Thymus (tissue), 11 donors: ENCODE data around the gene POLD4. TPM values are rescaled to one million over a fixed set of nuclear protein-coding genes. Genes with fewer than 3 reads are reported as not detected.

ENCODE experiments used
- DNase-seq, 9 donors: peaks; one replicate each; pipeline ENCODE4 v3.0.0-alpha.2; 2013; ENCODE audit warnings: low spot score in 9 of 9, low read depth in 6 of 9, missing footprints in 1 of 9
- H3K27ac ChIP-seq, 2 donors: one replicate each; pipeline ENCODE4 v1.5.1; 2013; ENCODE audit warnings: control low read depth in 1 of 2, low read depth in 1 of 2, low read length in 1 of 2, mild to moderate bottlenecking in 1 of 2, moderate library complexity in 1 of 2
- H3K27me3 ChIP-seq, 2 donors: one replicate each; pipeline ENCODE4 v1.5.1; 2013; ENCODE audit warnings: low read length in 1 of 2; ENCODE audit not compliant: control insufficient read depth in 2 of 2, insufficient read depth in 1 of 2
- H3K36me3 ChIP-seq, 2 donors: one replicate each; pipeline ENCODE4 v1.5.1; 2013; ENCODE audit warnings: low read length in 1 of 2, mild to moderate bottlenecking in 1 of 2, moderate library complexity in 1 of 2; ENCODE audit not compliant: control insufficient read depth in 2 of 2, insufficient read depth in 2 of 2
- H3K4me1 ChIP-seq, 2 donors: one replicate each; pipeline ENCODE4 v1.5.1; 2013; ENCODE audit warnings: low read length in 2 of 2; ENCODE audit not compliant: control insufficient read depth in 2 of 2, insufficient read depth in 2 of 2
- H3K4me3 ChIP-seq, 2 donors: one replicate each; pipeline ENCODE4 v1.5.1; 2013; ENCODE audit warnings: low read length in 2 of 2, control low read depth in 1 of 2, mild to moderate bottlenecking in 1 of 2
- H3K9me3 ChIP-seq, 2 donors: one replicate each; pipeline ENCODE4 v1.5.1; 2013; ENCODE audit warnings: low read length in 1 of 2, mild to moderate bottlenecking in 1 of 2; ENCODE audit not compliant: control insufficient read depth in 2 of 2, insufficient read depth in 1 of 2
- WGBS: extraction: QIAGEN DNeasy Blood & Tissue Kit; methylation state at CpG from one replicate; pipeline ENCODE4 v1.1.7; 2013; 5-methylcytosine and 5-hydroxymethylcytosine counted together
- polyA plus RNA-seq: library from polyadenylated mRNA; stranded (reverse); fragments of 200-250 nt; gene quantifications from one replicate; pipeline ENCODE4 v1.2.3, GENCODE V29; 2013
- total RNA-seq: library from RNA; stranded (reverse); fragments of 120-200 nt; gene quantifications from one replicate; pipeline ENCODE4 v1.2.4, GENCODE V29; 2013
- donor health status: healthy.

Gene POLD4
- total and polyA plus RNA-seq, 2 donors: 70.0 to 143 TPM

DNA sequence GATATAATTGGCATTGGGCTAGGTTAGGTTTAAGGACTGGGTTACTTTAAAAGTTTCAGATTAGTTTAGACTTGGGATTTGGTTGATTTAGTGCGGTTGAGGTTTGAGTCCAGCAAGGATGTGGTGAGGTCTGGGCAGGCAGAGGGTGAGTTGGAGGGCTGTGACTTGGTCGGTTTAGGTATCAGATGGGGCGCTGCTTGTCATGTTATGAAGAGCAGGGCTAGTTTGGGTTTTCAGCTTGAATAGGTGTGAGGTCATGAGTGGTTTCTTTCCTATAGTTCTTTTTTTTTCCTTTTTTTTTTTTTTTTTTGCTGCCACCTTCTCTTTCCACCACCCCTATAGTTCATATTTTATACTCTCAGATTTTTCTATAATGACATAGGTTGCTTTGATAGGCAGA is 15.3 kb upstream of the POLD4 start:
- WGBS: 40% methylated on average over 3 of the region's 3 CpGs
- Histone ChIP-seq H3K36me3 (no peaks in the 10 kb centered on the region), H3K4me1 (peaks cover 7 to 55% of the 10 kb centered on the region in 2 donors), H3K27ac (no peak overlapping the region), H3K27me3 (peaks cover 23 to 72% of the 10 kb centered on the region in 2 donors), H3K9me3 (peaks cover 0 to 8% of the 10 kb centered on the region in 2 donors), H3K4me3 (no peak overlapping the region)
- no peak for DNase-seq

DNA sequence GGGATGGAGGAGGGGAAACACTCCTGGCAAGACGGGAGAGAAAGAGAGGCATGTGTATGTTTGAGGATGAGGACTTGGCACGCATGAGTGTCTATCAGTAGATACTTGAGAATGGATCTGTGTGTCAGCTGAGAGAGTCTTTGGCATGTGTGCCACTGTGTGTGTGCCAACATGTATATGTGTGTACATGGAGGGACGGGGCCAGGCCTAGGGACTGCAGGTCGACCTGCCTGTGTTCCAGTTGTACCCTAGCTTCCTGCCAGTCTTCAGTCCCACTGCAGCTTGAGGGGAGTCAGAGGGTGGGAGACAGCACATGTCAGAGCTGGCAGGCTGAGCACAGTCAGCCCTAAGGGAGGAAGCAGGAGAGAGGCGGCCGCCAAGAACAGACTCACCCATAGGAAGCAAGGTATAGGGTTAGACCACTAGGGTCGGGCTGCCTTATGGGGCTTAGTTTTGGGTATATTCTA is 14.4 kb upstream of the POLD4 start:
- Histone ChIP-seq H3K27me3 (peaks cover 16 to 64% of the 10 kb centered on the region in 2 donors), H3K36me3 (no peaks in the 10 kb centered on the region), H3K9me3 (peaks cover 0 to 8% of the 10 kb centered on the region in 2 donors), H3K4me1 (peaks cover 0 to 52% of the 10 kb centered on the region in 2 donors), H3K4me3 (no peak overlapping the region), H3K27ac (no peak overlapping the region)
- no peak for DNase-seq
- WGBS: 52% methylated on average over 7 of the region's 7 CpGs

GRCh38 chr11:67366961-67367760 is 13.8 kb upstream of the POLD4 start:
- DNase-seq: no peak
- Histone ChIP-seq H3K36me3 (no peaks in the 10 kb centered on the region), H3K4me1 (peaks cover 0 to 48% of the 10 kb centered on the region in 2 donors), H3K27ac (no peak overlapping the region), H3K9me3 (peaks cover 0 to 8% of the 10 kb centered on the region in 2 donors), H3K27me3 (peaks cover 10 to 57% of the 10 kb centered on the region in 2 donors), H3K4me3 (no peak overlapping the region)
- 62% methylated on average over 25 of the region's 25 CpGs for WGBS

- Histone ChIP-seq H3K4me1 (peaks cover 0 to 42% of the 10 kb centered on the region in 2 donors), H3K27ac (no peak overlapping the region), H3K36me3 (no peaks in the 10 kb centered on the region), H3K9me3 (peaks cover 0 to 5% of the 10 kb centered on the region in 2 donors), H3K4me3 (no peak overlapping the region), H3K27me3 (peaks cover 9 to 51% of the 10 kb centered on the region in 2 donors)
- 91% methylated on average over 8 of the region's 8 CpGs for WGBS
- DNase-seq: no peak
Observed at GRCh38 chr11:67366546-67366945, 13.2 kb upstream of the POLD4 start.

GRCh38 chr11:67365736-67366444 is 12.5 kb upstream of the POLD4 start:
- Histone ChIP-seq H3K4me3 (no peak overlapping the region), H3K27ac (no peak overlapping the region)
- no peak for DNase-seq

DNA sequence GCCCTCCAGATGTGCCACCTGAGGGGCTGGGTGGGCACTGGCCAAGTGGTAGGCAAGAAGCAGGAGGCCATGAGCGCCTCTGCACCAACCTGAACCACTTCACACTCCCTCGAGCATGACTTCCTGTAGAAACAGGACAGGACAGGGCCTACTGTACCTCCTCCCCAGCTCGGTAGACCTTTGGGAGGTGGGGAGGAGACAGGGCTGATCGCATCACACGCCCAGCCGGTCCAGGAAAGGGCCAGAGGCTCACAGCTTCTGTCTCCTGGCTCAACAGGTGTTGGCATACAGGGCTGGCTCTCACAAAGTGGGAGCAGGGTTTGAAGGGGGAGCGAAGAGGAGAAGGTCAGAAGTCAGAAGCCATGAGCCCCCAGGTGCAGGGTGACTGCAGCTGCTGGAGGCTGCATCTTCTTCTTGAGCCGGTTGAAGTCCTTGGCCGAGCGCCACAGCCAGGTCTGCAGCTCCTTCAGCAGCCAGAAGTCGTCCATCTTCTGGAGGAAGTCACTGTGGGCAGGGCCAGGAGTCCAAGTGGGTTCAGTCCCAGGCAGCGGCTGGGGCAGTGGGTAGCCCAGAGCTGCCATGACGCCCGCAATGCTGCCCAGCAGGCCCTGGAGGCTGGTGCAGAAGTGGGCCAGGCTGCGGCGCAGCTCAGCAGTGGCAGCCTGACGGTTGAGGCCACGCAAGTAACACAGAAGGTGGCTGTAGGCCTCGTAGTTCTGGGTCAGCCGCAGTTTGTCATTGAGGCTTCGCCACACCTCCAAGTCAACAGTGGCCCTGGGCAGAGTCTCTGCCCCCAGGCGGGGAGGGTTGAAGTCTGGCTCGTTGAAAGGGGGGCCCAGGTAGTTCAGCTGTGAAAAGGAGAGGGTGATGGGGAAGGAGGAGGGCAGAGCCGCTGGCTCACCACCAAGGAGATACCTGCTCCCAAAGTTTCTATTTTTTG is 11.7 kb upstream of the POLD4 start:
- Histone ChIP-seq H3K27ac (no peak overlapping the region), H3K36me3 (no peaks in the 10 kb centered on the region), H3K4me1 (peaks cover 0 to 28% of the 10 kb centered on the region in 2 donors), H3K27me3 (peaks cover 4 to 36% of the 10 kb centered on the region in 2 donors), H3K9me3 (no peaks in the 10 kb centered on the region), H3K4me3 (no peak overlapping the region)
- DNase-seq: no peak
- WGBS: 88% methylated on average over 24 of the region's 24 CpGs

More at GRCh38 chr11:67365736-67366444, 12.5 kb upstream of the POLD4 start:
- peaks cover 5 to 45% of the 10 kb centered on the region in 2 donors for H3K27me3 ChIP-seq
- 95% methylated on average over 14 of the region's 14 CpGs for WGBS
- peaks cover 0 to 35% of the 10 kb centered on the region in 2 donors for H3K4me1 ChIP-seq
- no peaks in the 10 kb centered on the region for H3K36me3 ChIP-seq
- no peaks in the 10 kb centered on the region for H3K9me3 ChIP-seq

DNA sequence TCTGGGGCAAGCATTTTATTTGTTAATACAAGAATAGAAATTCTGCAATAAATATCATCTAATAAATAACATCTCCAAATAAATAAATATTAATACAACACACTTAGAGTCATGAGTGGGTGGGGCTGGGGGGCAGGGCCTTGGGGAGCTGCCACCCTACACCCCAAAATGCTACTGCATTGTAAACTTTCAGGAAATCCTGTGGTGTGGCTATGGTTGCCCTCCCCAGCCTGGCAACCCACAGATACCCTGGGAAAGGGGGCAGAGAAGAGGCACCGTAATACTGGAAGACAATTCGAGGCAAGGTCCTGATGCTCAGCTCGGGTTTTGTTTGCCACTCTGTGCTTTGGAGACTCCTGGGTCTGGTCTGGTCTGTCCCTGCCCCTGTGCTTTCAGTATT is 10.8 kb upstream of the POLD4 start:
- Histone ChIP-seq H3K36me3 (no peaks in the 10 kb centered on the region), H3K4me3 (no peak overlapping the region), H3K9me3 (no peaks in the 10 kb centered on the region), H3K27me3 (peaks cover 0 to 27% of the 10 kb centered on the region in 2 donors), H3K27ac (no peak overlapping the region), H3K4me1 (peaks cover 0 to 20% of the 10 kb centered on the region in 2 donors)
- DNase-seq: no peak
- 18% methylated on average over 3 of the region's 3 CpGs for WGBS

DNA sequence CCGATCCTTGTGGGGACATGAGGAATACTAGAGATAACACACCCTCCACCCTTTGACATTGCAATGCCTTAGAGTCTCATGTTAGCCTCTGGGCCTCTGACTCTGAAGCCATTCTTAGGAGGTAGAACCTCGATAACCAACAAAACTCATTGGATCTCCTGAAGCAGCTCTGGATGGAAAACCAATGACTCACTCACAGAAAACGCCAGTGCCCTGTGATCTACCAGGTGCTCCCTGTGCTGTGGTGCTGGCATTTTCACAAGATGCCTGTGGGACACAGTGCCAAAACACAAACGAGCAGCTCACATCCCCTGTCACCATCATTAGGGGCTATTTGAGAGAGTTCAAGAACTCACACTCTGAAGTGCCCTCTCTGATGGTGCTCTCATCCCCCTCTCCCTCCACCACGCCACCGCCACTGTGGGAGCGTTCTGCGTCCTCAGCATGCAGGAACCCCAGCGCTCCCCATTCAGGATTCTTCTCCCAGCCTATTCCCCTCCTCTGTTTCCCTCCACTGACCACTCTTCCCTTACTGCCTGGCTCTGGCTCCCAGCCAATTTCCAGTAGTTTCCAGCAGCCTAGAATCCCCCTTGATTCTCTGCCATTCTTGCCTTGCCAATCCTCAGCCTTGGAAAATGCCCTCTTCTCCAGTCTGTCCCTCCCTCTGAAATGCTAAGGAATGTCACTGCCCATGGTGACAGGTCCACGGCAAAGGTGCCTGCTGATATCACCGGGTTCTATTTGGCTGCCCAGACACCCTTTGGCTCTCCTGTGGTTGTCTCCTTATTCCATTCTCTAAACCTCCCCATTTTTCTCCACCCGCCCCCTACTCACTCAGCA is 4.7 kb upstream of the POLD4 start:
- no peak overlapping the region for H3K27ac ChIP-seq

More for the DNA sequence above, 4.7 kb upstream of the POLD4 start:
- 95% methylated on average over 12 of the region's 12 CpGs for WGBS
- H3K4me3 ChIP-seq: no peak overlapping the region
- no peak for DNase-seq
- no peaks in the 10 kb centered on the region for H3K36me3 ChIP-seq
- H3K9me3 ChIP-seq: no peaks in the 10 kb centered on the region
- H3K4me1 ChIP-seq: peaks cover 9 to 42% of the 10 kb centered on the region in 2 donors
- no peaks in the 10 kb centered on the region for H3K27me3 ChIP-seq
